NCI-H1092 (cell line): ENCODE measurements around the gene DENND2D.
"Not testable (repeated sequence)": the region's sequence is repeated elsewhere in the genome, so short reads cannot be mapped to it uniquely, and the experiment has no call there.

ENCODE experiments used
- DNase-seq: peaks from one replicate; lab custom pipeline; 2025; lab: John Stamatoyannopoulos, UW

DENND2D gene

GRCh38 chr1:111221633-111222291, 21.3 kb upstream of the DENND2D start:
- no peak for DNase-seq

GRCh38 chr1:111221276-111221632, 20.8 kb upstream of the DENND2D start:
- DNase-seq, result no peak

GRCh38 chr1:111220302-111220890, 19.9 kb upstream of the DENND2D start:
- DNase-seq, result no peak

GRCh38 chr1:111219557-111220286, 19.3 kb upstream of the DENND2D start:
- DNase-seq, result no peak

GRCh38 chr1:111218701-111219556, 18.5 kb upstream of the DENND2D start:
- no peak for DNase-seq

GRCh38 chr1:111217183-111217910, 16.9 kb upstream of the DENND2D start:
- no peak for DNase-seq

- DNase-seq, result no peak
These were observed 16.3 kb upstream of the DENND2D start for GRCh38 chr1:111216751-111217150.

GRCh38 chr1:111215285-111215684, 14.8 kb upstream of the DENND2D start:
- DNase-seq, result not testable (repeated sequence)

GRCh38 chr1:111214884-111215283, 14.4 kb upstream of the DENND2D start:
- DNase-seq, result no peak

GRCh38 chr1:111214074-111214801, 13.8 kb upstream of the DENND2D start:
- DNase-seq, result no peak

- DNase-seq, result no peak
These were observed 13.0 kb upstream of the DENND2D start for GRCh38 chr1:111213412-111213811.

- no peak for DNase-seq
These were observed 12.3 kb upstream of the DENND2D start for GRCh38 chr1:111212634-111213335.

GRCh38 chr1:111211921-111212320, 11.5 kb upstream of the DENND2D start:
- no peak for DNase-seq

GRCh38 chr1:111209622-111210021, 9.2 kb upstream of the DENND2D start:
- DNase-seq, result no peak

GRCh38 chr1:111208921-111209320, 8.5 kb upstream of the DENND2D start:
- no peak for DNase-seq

GRCh38 chr1:111205714-111206050, 5.2 kb upstream of the DENND2D start:
- no peak for DNase-seq

- no peak for DNase-seq
These were observed 4.7 kb upstream of the DENND2D start for GRCh38 chr1:111204983-111205713.

GRCh38 chr1:111204201-111204982, 3.9 kb upstream of the DENND2D start:
- DNase-seq, result no peak

- no peak for DNase-seq
These were observed 3.3 kb upstream of the DENND2D start for GRCh38 chr1:111203681-111204200.
